Activated CD4-positive, alpha-beta T cell treated with anti-CD3 and anti-CD28 coated beads for 36 hours (primary cell): Measurements from ENCODE around the gene CABP7. TPM values are rescaled to one million over a fixed set of nuclear protein-coding genes. Genes with fewer than 3 reads are reported as not detected.
A peak's percentile ranks its signal among the peaks of the same experiment; 100 is the strongest.

ENCODE experiments used
- ATAC-seq: fragments of 200-7000 bp; cut with Tn5 transposase; one replicate; pipeline ENCODE4 v1.10.0; 2021; ENCODE audit warnings: mild to moderate bottlenecking, moderate library complexity
- CTCF ChIA-PET: fragments of 350-600 bp; sonication (Branson Sonifier 250); formaldehyde crosslinking; loops from one replicate; lab custom pipeline; 2021; ENCODE audit warnings: antibody characterized with exemption; lab: Charles Lee
- POLR2A ChIA-PET: fragments of 350-600 bp; sonication (Branson Sonifier 250); formaldehyde crosslinking; loops from one replicate; lab custom pipeline; 2021; ENCODE audit warnings: antibody characterized with exemption, inconsistent platforms; lab: Charles Lee
- DNase-seq: peaks from one replicate; pipeline ENCODE4 v3.0.0-alpha.2; 2020
- H3K27ac Mint-ChIP-seq: one replicate; pipeline ENCODE4 v1.8.0; 2021; ENCODE audit warnings: mixed read lengths
- H3K27me3 Mint-ChIP-seq: one replicate; pipeline ENCODE4 v1.8.0; 2021; ENCODE audit warnings: mixed read lengths
- H3K36me3 Mint-ChIP-seq: one replicate; pipeline ENCODE4 v1.8.0; 2021; ENCODE audit warnings: low read depth, mixed read lengths
- H3K4me1 Mint-ChIP-seq: one replicate; pipeline ENCODE4 v1.8.0; 2021; ENCODE audit warnings: mixed read lengths
- H3K4me3 Mint-ChIP-seq: one replicate; pipeline ENCODE4 v1.8.0; 2021; ENCODE audit warnings: mild to moderate bottlenecking, moderate library complexity, mixed read lengths
- H3K9me3 Mint-ChIP-seq: one replicate; pipeline ENCODE4 v1.8.0; 2021; ENCODE audit warnings: low read depth, mixed read lengths
- intact Hi-C, 2 experiments: fragments of 100-400 bp; cut with DNase I in 1 of 2; cut with micrococcal nuclease in 1 of 2; formaldehyde crosslinking; loops; one replicate each; pipeline versions ENCODE4 v1.14.2 to v1.15.1; 2022 to 2024; cut with DNase I, micrococcal nuclease
- total RNA-seq, 2 experiments: library from RNA; stranded (reverse); gene quantifications; one replicate each; pipeline ENCODE4 v1.2.3, GENCODE V29; 2021

Gene CABP7
- total RNA-seq, 2 experiments from 2014 or later: not detected

DNA sequence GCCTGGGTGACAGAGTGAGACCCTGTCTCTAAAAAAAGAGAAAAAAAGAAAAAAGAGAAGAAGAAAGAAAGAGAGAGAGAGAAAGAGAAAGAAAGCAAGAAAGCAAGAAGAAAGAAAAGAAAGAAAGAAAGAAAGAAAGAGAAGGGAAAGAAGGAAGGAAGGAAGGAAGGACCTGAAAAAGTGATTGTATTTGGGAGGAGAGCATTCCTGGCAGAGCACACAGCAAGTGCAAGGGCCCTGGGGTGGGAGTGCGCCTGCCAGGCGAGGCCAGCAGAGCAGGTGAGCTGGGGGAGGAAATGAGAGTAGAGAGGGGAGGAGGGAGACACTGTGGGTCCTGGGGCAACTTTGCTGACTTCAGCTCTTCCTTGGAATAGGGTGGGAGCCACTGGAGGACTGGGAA, 7.7 kb upstream of the CABP7 start:
- ChIA-PET POLR2A (no interaction called here), CTCF (interaction anchor here (0.7 kb wide), 1 partner anchor 11 kb away, joined by 3 read pairs; no protein-coding TSS in a partner anchor)
- ATAC-seq (no peak), DNase-seq (no peak)
- Mint-ChIP-seq H3K9me3 (no peaks in the 10 kb centered on the region), H3K27me3 (peaks cover 6% of the 10 kb centered on the region), H3K27ac (no peak overlapping the region), H3K4me1 (no peaks in the 10 kb centered on the region), H3K4me3 (no peak overlapping the region), H3K36me3 (no peaks in the 10 kb centered on the region)
- intact Hi-C loops: no loop called here

DNA sequence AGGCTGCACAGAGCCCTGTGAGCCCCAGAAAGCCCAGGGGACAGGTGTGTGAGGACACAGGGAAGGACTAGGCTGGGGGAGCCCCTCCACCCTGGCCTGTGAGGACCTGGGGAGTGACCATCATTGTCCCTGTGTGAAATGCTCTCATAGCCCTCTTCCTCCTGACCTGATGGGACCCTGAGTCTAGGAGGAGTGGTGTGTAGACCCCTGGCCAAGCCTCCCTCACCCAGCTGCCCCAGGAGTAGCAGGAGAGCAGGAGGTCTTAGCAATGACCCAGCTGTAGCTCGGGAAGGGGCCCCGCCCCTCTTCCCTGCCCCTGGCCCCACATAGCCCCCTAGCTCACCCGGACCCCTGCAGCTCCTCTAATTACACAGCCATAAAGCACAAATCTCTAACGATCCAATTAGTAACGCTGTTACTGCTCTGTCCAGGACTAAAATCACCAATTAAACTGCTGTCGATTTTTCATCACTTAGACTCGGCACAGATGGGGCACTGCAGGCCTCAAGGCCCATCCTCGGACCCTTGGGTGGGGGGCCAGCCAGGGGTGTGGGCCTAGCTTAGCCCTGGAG, 6.6 kb upstream of the CABP7 start:
- Mint-ChIP-seq H3K4me3 (no peak overlapping the region), H3K4me1 (no peaks in the 10 kb centered on the region), H3K27ac (no peak overlapping the region), H3K36me3 (no peaks in the 10 kb centered on the region), H3K27me3 (peaks cover 14% of the 10 kb centered on the region), H3K9me3 (no peaks in the 10 kb centered on the region)
- POLR2A ChIA-PET: no interaction called here
- intact Hi-C loops: no loop called here
- no peak for ATAC-seq
- no peak for DNase-seq
- CTCF ChIA-PET: no interaction called here

DNA sequence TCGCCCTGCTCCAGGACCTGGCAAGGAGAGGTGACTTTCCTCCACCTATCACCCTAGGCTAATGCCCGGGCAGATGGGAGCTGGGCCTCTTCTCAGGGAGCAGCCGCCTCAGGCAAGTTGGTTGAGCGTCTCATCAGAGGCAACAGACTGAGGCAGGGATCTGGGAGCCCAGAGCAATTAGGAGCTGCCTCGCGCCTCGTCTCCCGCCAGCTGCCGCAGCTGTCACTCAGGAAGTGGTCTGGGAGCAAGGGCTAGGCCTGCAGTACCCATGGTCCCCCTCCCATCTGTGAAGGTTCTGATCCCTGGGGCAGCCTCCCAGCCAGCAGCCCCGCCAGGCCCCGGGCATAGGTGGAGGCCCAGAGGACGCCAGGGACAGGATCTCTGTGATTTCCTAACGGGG, 4.6 kb upstream of the CABP7 start:
- no peak for DNase-seq
- Mint-ChIP-seq H3K36me3 (no peaks in the 10 kb centered on the region), H3K4me3 (no peak overlapping the region), H3K27me3 (peaks cover 26% of the 10 kb centered on the region), H3K27ac (no peak overlapping the region), H3K4me1 (no peaks in the 10 kb centered on the region), H3K9me3 (no peaks in the 10 kb centered on the region)
- ChIA-PET CTCF (interaction anchor here (0.7 to 0.9 kb wide), 2 partner anchors 353 to 373 kb away, joined by 3 read pairs; no protein-coding TSS in a partner anchor), POLR2A (no interaction called here)
- intact Hi-C loops: no loop called here
- no peak for ATAC-seq

DNA sequence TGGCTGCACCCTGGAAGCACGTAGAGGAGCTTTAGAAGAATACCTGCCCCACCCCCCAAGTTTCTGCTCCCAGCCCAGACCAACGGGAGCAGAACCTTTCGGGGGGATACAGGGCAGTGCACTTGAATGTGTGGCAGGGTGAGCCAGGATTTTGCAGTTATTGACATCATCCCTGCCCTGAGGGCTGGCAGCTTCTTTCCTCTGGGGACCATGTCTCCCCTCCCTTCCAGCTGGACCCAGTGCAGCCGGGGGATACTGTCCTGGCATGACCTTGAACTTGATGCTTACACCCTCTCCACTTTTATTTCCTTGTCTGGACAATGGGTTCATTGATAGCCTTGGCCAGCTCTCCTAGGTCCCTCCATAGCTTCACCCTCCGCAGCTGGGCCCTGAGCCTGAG, 4.1 kb upstream of the CABP7 start:
- CTCF ChIA-PET: interaction anchor here (0.7 to 1.1 kb wide), 3 partner anchors 14 to 373 kb away, joined by 3 to 7 read pairs (median 3); no protein-coding TSS in a partner anchor
- no peaks in the 10 kb centered on the region for H3K9me3 Mint-ChIP-seq
- intact Hi-C loops: no loop called here
- ATAC-seq: no peak
- POLR2A ChIA-PET: no interaction called here
- no peak overlapping the region for H3K4me3 Mint-ChIP-seq
- peaks cover 26% of the 10 kb centered on the region for H3K27me3 Mint-ChIP-seq
- DNase-seq: no peak
- no peaks in the 10 kb centered on the region for H3K36me3 Mint-ChIP-seq
- H3K27ac Mint-ChIP-seq: no peak overlapping the region
- no peaks in the 10 kb centered on the region for H3K4me1 Mint-ChIP-seq

DNA sequence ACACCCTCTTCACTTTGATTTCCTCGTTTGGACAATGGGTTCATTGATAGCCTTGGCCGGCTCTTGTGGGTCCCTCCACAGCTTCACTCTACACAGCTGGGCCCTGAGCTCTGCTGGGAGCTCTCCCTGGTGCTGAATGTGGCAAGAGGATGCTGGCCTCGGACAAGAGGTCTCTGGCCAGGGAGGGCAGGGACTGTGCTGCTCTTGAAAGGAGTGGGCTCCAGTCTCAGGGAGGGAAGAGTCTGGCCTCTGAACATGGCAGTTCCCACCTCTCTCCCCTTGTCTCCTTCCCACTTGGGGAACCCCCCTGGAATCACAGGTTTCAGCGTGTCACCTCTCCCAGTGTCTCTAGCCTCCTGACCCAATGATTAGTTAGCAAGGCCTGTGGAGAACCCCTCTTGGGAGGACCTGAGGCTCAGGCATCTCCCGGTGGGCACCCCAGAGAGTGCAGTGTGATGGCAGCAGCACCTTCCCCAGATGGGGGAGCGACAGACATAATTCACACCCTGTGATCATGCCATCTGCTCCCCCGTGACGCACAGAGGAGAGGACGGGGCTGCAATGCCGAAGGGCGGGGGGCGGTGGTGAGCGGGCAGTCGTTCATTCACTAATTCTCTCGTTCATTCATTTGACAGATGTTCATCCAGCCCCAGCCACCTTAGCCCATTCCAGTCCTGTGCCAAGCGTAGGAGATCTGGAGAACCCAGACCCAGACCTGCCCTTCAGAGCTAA, 2.8 kb upstream of the CABP7 start:
- no peaks in the 10 kb centered on the region for H3K36me3 Mint-ChIP-seq
- intact Hi-C loops: no loop called here
- DNase-seq: peak; percentile 61
- no peak overlapping the region for H3K4me3 Mint-ChIP-seq
- H3K4me1 Mint-ChIP-seq: no peaks in the 10 kb centered on the region
- ChIA-PET CTCF (interaction anchor here (0.6 to 2.9 kb wide), 2 partner anchors 288 to 301 kb away, joined by 3 to 7 read pairs; no protein-coding TSS in a partner anchor), POLR2A (no interaction called here)
- H3K9me3 Mint-ChIP-seq: no peaks in the 10 kb centered on the region
- H3K27me3 Mint-ChIP-seq: peaks cover 30% of the 10 kb centered on the region
- ATAC-seq: no peak
- H3K27ac Mint-ChIP-seq: no peak overlapping the region

DNA sequence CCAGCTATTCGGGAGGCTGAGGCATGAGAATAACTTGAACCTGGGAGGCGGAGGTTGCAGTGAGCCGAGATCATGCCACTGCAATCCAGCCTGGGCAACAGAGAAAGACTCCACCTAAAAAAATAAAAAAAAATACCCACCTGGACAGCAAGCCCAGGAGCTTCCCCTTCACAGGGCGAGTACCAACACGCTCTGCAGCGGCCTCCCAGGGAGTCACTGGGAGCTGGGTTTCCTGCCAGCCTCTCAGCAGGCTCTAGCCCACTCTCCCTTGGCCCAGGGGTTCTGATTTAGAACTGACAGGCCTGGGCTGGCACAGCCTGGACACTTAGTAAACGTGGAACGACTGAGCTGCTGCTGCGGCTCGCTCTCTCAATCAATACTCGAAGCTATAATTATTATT, 2.0 kb upstream of the CABP7 start:
- DNase-seq: no peak
- no peak overlapping the region for H3K27ac Mint-ChIP-seq
- ChIA-PET CTCF (interaction anchor here (0.6 to 2.9 kb wide), 2 partner anchors 287 to 302 kb away, joined by 3 to 7 read pairs; no protein-coding TSS in a partner anchor), POLR2A (no interaction called here)
- no peaks in the 10 kb centered on the region for H3K9me3 Mint-ChIP-seq
- intact Hi-C loops: no loop called here
- H3K36me3 Mint-ChIP-seq: no peaks in the 10 kb centered on the region
- H3K4me3 Mint-ChIP-seq: no peak overlapping the region
- H3K4me1 Mint-ChIP-seq: no peaks in the 10 kb centered on the region
- peaks cover 30% of the 10 kb centered on the region for H3K27me3 Mint-ChIP-seq
- no peak for ATAC-seq

DNA sequence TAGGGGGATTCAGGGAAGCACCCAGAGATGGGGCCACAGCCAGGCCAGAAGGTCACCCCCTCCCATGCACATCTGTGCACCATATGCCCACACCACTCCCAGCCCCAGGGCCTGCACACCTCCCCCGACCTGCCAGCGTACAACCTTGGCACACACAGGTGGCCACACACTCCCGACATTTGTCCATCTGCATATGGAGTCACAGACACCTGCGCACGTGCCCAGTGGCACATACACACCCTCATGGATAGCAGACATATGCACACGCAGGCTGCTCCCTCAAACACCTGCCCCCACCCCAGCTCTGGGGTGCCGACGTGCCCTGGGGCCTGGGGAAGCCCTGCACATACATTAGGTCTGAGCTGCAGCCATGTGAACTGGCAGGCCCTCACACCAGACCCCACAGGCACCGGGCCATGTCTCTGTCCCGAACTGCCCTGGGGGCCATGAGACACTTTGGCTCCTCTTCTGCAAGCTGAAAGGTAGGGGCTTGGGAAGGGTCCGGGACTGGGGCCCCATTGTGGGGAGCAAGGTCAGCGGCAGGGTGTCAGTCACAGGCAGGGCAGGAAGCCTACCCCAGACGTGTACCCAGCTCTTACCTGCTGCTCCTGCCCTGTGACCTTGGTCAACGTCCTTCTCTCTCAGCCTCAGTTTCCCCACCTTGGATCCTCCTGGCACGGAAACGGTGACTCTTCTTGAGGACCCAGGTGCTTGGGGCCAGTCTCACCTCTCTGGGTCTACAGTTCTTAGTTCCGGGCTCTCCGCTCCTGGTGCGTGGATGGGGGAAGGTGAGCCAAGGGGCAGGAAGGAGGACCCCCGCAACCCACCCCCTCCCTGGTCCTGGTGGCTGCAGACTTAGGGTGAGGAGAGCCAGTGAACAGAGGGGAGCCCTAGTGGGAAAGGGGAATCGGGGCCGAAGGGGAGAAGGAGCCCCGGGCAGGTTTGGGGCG, 579 bp upstream of the CABP7 start:
- intact Hi-C loops: no loop called here
- Mint-ChIP-seq H3K27me3 (peaks cover 30% of the 10 kb centered on the region), H3K4me3 (no peak overlapping the region), H3K36me3 (no peaks in the 10 kb centered on the region), H3K4me1 (no peaks in the 10 kb centered on the region), H3K9me3 (no peaks in the 10 kb centered on the region), H3K27ac (no peak overlapping the region)
- ChIA-PET POLR2A (no interaction called here), CTCF (interaction anchor here (0.7 to 2.9 kb wide), 4 partner anchors 83 to 286 kb away, joined by 3 to 7 read pairs (median 3); no protein-coding TSS in a partner anchor)
- no peak for DNase-seq
- ATAC-seq: no peak

DNA sequence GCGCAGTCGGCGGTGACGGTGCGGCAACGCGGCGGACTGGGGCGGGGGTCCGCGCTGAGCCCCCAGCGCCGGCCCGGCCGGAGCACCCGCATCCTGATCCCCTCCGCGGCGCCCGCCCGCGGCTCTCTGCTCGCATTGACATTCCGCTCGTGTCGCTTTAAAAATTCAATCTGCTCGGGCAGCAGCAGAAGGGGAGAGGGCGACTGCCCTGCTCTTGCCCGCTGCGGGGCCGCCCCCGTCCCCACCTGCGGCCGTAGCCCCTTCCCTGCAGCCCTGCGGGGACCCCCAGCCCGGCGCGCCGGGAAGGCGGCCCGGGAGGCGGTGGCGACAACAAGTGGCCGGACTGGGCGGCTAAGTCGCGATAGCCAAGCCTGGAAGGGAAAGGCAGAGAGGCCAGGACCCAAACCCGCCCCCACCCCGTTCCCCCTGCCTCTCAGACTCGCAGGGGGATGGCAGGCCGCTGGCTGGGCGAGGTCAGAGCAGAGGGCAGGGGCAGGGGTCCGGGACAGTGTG, 1.1 kb downstream of the CABP7 start:
- no peak overlapping the region for H3K27ac Mint-ChIP-seq
- H3K9me3 Mint-ChIP-seq: no peaks in the 10 kb centered on the region
- no peaks in the 10 kb centered on the region for H3K4me1 Mint-ChIP-seq
- no peak overlapping the region for H3K4me3 Mint-ChIP-seq
- ATAC-seq (no peak), DNase-seq (no peak)
- CTCF ChIA-PET: no interaction called here
- no peaks in the 10 kb centered on the region for H3K36me3 Mint-ChIP-seq
- intact Hi-C loops: loop anchor here (10.0 kb wide), 2 partner anchors 284 to 364 kb away; partner anchors contain the start of gene HORMAD2 (in 1 of the 2)
- H3K27me3 Mint-ChIP-seq: peaks cover 30% of the 10 kb centered on the region
- POLR2A ChIA-PET: no interaction called here

DNA sequence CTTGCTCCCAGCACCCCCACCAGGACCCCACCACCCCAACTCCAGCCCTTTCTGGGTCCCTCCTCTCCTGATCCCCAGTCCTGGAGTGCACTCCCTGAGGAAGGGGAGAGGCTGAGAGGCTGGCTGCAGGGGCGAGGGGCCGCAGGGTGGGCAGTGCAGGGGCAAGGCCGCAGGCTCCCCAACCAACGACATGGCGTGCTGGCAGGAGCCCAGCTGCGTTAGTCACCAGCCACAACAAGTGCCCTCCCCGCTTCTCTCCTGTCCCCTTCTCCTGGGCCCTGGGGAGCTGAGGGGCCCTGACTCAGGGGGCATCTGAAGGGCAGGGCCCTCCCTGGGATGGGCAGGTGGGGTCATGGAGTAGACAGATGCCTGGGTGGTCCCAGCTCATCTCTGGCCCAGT, 2.3 kb downstream of the CABP7 start:
- Mint-ChIP-seq H3K36me3 (no peaks in the 10 kb centered on the region), H3K27ac (no peak overlapping the region), H3K4me3 (no peak overlapping the region), H3K9me3 (no peaks in the 10 kb centered on the region), H3K4me1 (no peaks in the 10 kb centered on the region), H3K27me3 (peaks cover 23% of the 10 kb centered on the region)
- DNase-seq: no peak
- ChIA-PET POLR2A (no interaction called here), CTCF (no interaction called here)
- ATAC-seq: no peak
- intact Hi-C loops: loop anchor here (10.0 kb wide), 2 partner anchors 283 to 363 kb away; partner anchors contain the start of gene HORMAD2 (in 1 of the 2)

DNA sequence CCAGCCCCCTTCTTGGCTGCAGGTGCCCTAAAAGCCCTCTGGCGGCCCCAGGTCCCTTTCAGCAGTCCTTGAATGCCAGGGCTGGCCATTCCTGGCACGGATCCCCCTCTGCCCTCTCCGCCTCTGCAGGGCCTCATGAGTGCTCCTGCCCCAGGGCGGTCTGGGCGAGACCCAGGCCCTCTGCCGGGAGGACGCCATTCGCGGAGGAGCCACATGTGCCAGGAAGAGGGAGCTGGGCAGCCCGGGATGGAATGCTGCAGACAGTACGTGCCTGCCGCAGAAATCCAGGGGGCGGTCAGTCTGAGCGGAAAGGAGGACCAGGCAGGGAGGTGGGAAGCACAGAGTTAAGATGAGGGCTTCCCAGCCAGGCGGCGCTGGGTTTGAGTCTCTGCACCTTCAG, 2.8 kb downstream of the CABP7 start:
- ChIA-PET CTCF (interaction anchor here (0.6 kb wide), 1 partner anchor 11 kb away, joined by 3 read pairs; no protein-coding TSS in a partner anchor), POLR2A (no interaction called here)
- Mint-ChIP-seq H3K4me3 (no peak overlapping the region), H3K36me3 (no peaks in the 10 kb centered on the region), H3K27ac (no peak overlapping the region), H3K4me1 (no peaks in the 10 kb centered on the region), H3K9me3 (no peaks in the 10 kb centered on the region), H3K27me3 (peaks cover 19% of the 10 kb centered on the region)
- intact Hi-C loops: loop anchor here (10.0 kb wide), 2 partner anchors 282 to 362 kb away; partner anchors contain the start of gene HORMAD2 (in 1 of the 2)
- ATAC-seq: no peak
- no peak for DNase-seq

DNA sequence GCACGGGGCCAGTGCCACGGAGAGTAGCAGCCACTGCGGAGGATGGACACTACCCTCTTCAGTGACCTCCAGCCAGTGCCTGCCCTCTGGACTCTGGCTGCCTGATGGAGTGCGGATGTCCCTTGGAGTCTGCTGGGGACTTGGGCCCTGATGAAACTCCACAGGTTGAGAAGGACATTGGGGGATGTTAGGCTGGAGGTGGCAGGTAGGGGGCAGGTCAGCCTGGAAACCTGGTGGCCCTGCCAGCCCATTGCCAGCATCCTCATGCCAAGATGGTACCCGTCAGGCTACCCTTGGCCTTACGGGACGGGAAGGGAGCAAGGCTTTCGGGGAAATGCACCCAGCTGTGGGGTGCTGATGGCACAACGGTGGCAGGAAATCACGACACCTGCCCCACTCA, 4.0 kb downstream of the CABP7 start:
- Mint-ChIP-seq H3K27ac (no peak overlapping the region), H3K4me1 (no peaks in the 10 kb centered on the region), H3K4me3 (no peak overlapping the region), H3K9me3 (no peaks in the 10 kb centered on the region), H3K36me3 (no peaks in the 10 kb centered on the region), H3K27me3 (peaks cover 12% of the 10 kb centered on the region)
- CTCF ChIA-PET: interaction anchor here (0.6 kb wide), 1 partner anchor 904 kb away, joined by 3 read pairs; no protein-coding TSS in a partner anchor
- intact Hi-C loops: loop anchor here (10.0 kb wide), 2 partner anchors 281 to 361 kb away; partner anchors contain the start of gene HORMAD2 (in 1 of the 2)
- POLR2A ChIA-PET: no interaction called here
- no peak for DNase-seq
- ATAC-seq: no peak
